H1 (cell line): ENCODE measurements around the gene TOP1. TPM values are rescaled to one million over a fixed set of nuclear protein-coding genes. Genes with fewer than 3 reads are reported as not detected.

ENCODE experiments used
- KDM5A ChIP-seq: fragments of 200-600 bp; IDR thresholded peaks from 2 replicates; pipeline ENCODE4 v1.7.1; 2012; ENCODE audit warnings: mild to moderate bottlenecking, low read length, inconsistent platforms, mixed read lengths
- RFX5 ChIP-seq: IDR thresholded peaks from 2 replicates; pipeline ENCODE4 v1.6.1; 2011; ENCODE audit warnings: low read depth, low read length, improper control_type of control experiment, borderline replicate concordance
- SIN3A ChIP-seq, 2 experiments: IDR thresholded peaks in 1 of 2; conservative IDR thresholded peaks in 1 of 2; 2 replicates each; pipeline ENCODE4 v1.6.1; 2011 to 2012; ENCODE audit warnings: low read length in 2 of 2, improper control_type of control experiment in 1 of 2, low read depth in 1 of 2, mild to moderate bottlenecking in 1 of 2
- SIRT6 ChIP-seq: IDR thresholded peaks from one replicate; pipeline ENCODE4 v1.7.1; 2012; ENCODE audit warnings: low read length, inconsistent platforms
- polyA plus RNA-seq, 7 experiments: library from polyadenylated mRNA; depleted of rRNA in 3 of 7; stranded (reverse) in 5 of 7; unstranded in 2 of 7; fragments of >200 nt in 5 of 7; fragments of 200-250 nt in 2 of 7; gene quantifications; 1 replicate in 5 of 7; 2 replicates in 1 of 7; 4 replicates in 1 of 7; pipeline versions ENCODE4 v1.2.1 to v1.2.3, GENCODE V29; 2011 to 2013; ENCODE audit warnings: missing spikeins in 2 of 7, mixed read lengths in 2 of 7
- total RNA-seq: library from RNA; stranded (reverse); fragmentation: NEBNext Ultra II Directional; extraction: Animal tissue kit (Norgen Biotek cat#: 25700); gene quantifications from 2 replicates; pipeline ENCODE4 v1.2.1, GENCODE V29; 2021

The TOP1 gene
- total and polyA plus RNA-seq, 2 of the 8 experiments (the other 6 are each of a cell fraction or from before 2014, with no cell fraction given) = 7.4 to 108 TPM

- no peak for TF ChIP-seq KDM5A
- no peak for TF ChIP-seq RFX5
- no peak for TF ChIP-seq SIRT6
- TF ChIP-seq SIN3A (conservative IDR thresholded peaks at IDR 0.05 in 1 of 2, IDR thresholded peaks at IDR 0.05 in 1 of 2; ENCODE audit: low read depth in 1 of 2, low read length in 2 of 2) = no peak
These were observed 44.1 kb upstream of the TOP1 start (continued) for GRCh38 chr20:40984496-40984895.
